ENCODE data around the gene MUL1. TPM values are rescaled to one million over a fixed set of nuclear protein-coding genes. Genes with fewer than 3 reads are reported as not detected.

Gene MUL1
- total and polyA plus RNA-seq, 9 of the 15 experiments (the other 6 are each of a cell fraction or from before 2014, with no cell fraction given): 10.4 to 32.9 (median 19.3) TPM

DNA sequence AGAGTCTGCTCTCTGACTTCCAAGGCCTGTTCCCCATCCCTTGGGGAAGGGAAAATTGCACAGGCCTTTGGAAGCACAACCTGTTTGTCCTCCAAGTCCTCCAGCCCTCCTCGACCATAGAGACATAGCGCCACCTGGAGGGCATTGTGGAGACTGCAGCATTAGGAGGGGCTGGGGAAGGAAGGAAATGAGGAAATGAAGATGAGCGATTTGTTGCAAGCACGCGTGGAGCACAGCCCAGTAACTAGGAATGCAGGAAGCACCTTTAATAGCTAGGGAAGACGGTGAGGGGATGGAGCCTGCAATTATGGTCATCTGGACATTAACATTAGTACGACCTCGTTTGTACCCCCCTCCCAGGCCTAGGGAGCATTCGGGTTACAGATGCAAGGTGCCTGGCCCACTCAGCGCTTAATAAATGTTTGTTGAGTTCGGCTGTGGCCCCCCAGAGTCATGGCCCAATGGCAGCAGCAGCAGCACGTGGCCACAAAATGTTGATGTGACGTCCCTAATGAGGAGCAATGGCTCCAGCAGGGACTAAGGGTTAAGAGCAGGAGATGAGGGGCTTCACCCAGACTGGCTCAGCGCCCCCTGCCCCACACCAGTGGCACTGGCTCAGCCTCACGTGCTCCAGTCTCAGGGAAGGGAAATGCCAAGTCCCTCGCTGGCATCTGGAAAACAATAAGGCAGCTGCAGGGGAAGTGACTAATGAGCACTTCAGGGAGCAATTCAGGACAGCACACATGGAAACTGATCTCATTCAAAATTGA is 13.9 kb downstream of the MUL1 start (continued):
- TF ChIP-seq, protein P1, sequence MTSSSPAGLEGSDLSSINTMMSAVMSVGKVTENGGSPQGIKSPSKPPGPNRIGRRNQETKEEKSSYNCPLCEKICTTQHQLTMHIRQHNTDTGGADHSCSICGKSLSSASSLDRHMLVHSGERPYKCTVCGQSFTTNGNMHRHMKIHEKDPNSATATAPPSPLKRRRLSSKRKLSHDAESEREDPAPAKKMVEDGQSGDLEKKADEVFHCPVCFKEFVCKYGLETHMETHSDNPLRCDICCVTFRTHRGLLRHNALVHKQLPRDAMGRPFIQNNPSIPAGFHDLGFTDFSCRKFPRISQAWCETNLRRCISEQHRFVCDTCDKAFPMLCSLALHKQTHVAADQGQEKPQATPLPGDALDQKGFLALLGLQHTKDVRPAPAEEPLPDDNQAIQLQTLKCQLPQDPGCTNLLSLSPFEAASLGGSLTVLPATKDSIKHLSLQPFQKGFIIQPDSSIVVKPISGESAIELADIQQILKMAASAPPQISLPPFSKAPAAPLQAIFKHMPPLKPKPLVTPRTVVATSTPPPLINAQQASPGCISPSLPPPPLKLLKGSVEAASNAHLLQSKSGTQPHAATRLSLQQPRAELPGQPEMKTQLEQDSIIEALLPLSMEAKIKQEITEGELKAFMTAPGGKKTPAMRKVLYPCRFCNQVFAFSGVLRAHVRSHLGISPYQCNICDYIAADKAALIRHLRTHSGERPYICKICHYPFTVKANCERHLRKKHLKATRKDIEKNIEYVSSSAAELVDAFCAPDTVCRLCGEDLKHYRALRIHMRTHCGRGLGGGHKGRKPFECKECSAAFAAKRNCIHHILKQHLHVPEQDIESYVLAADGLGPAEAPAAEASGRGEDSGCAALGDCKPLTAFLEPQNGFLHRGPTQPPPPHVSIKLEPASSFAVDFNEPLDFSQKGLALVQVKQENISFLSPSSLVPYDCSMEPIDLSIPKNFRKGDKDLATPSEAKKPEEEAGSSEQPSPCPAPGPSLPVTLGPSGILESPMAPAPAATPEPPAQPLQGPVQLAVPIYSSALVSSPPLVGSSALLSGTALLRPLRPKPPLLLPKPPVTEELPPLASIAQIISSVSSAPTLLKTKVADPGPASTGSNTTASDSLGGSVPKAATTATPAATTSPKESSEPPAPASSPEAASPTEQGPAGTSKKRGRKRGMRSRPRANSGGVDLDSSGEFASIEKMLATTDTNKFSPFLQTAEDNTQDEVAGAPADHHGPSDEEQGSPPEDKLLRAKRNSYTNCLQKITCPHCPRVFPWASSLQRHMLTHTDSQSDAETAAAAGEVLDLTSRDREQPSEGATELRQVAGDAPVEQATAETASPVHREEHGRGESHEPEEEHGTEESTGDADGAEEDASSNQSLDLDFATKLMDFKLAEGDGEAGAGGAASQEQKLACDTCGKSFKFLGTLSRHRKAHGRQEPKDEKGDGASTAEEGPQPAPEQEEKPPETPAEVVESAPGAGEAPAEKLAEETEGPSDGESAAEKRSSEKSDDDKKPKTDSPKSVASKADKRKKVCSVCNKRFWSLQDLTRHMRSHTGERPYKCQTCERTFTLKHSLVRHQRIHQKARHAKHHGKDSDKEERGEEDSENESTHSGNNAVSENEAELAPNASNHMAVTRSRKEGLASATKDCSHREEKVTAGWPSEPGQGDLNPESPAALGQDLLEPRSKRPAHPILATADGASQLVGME (CRISPR knock-in tag; IDR thresholded peaks at IDR 0.05): peak; percentile 20; the same call in 1 of the 2 replicates
- TF ChIP-seq, protein P2, sequence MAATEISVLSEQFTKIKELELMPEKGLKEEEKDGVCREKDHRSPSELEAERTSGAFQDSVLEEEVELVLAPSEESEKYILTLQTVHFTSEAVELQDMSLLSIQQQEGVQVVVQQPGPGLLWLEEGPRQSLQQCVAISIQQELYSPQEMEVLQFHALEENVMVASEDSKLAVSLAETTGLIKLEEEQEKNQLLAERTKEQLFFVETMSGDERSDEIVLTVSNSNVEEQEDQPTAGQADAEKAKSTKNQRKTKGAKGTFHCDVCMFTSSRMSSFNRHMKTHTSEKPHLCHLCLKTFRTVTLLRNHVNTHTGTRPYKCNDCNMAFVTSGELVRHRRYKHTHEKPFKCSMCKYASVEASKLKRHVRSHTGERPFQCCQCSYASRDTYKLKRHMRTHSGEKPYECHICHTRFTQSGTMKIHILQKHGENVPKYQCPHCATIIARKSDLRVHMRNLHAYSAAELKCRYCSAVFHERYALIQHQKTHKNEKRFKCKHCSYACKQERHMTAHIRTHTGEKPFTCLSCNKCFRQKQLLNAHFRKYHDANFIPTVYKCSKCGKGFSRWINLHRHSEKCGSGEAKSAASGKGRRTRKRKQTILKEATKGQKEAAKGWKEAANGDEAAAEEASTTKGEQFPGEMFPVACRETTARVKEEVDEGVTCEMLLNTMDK (IDR thresholded peaks at IDR 0.05; ENCODE audit: borderline replicate concordance, insufficient read depth, low read depth, low read length, poor library complexity, severe bottlenecking): peak; percentile 28
- TF ChIP-seq, protein P3, sequence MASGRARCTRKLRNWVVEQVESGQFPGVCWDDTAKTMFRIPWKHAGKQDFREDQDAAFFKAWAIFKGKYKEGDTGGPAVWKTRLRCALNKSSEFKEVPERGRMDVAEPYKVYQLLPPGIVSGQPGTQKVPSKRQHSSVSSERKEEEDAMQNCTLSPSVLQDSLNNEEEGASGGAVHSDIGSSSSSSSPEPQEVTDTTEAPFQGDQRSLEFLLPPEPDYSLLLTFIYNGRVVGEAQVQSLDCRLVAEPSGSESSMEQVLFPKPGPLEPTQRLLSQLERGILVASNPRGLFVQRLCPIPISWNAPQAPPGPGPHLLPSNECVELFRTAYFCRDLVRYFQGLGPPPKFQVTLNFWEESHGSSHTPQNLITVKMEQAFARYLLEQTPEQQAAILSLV (tag; IDR thresholded peaks at IDR 0.05): no peak
- TF ChIP-seq SMAD3 (CRISPR knock-in tag; conservative IDR thresholded peaks at IDR 0.05) (0 out of 2 replicates have a peak, but pooled peaks have one; percentile 9), NEUROD1 (IDR thresholded peaks at IDR 0.05; ENCODE audit: borderline replicate concordance, low read depth, low read length, partially characterized antibody) (peak; percentile 48), ZNF184 (CRISPR knock-in tag; IDR thresholded peaks at IDR 0.05) (no peak), FOXP4 (CRISPR knock-in tag; IDR thresholded peaks at IDR 0.05; ENCODE audit: borderline replicate concordance) (0 out of 2 replicates have a peak, but pooled peaks have one; percentile 32), XRCC5 (IDR thresholded peaks at IDR 0.05; ENCODE audit: low read depth, low read length) (0 out of 2 replicates have a peak, but pooled peaks have one; percentile 78), PRDM10 (IDR thresholded peaks at IDR 0.05; ENCODE audit: partially characterized antibody) (peak; percentile 76), CTBP1 (IDR thresholded peaks at IDR 0.05; ENCODE audit: borderline replicate concordance) (peak; percentile 83)
